Neural progenitor cell (in vitro differentiated cells): Measurements from ENCODE around the gene LPIN1. TPM values are rescaled to one million over a fixed set of nuclear protein-coding genes. Genes with fewer than 3 reads are reported as not detected.

ENCODE experiments used
- DNase-seq: peaks from one replicate; pipeline ENCODE4 v3.0.0-alpha.2; 2016; ENCODE audit warnings: low spot score
- H2AFZ ChIP-seq: fragments of 200-600 bp; sonication (generic); replicated peaks from 2 replicates; pipeline ENCODE4 v1.6.1; 2016; ENCODE audit warnings: antibody characterized with exemption
- H3F3A ChIP-seq: fragments of 200-600 bp; sonication (generic); 2 replicates; pipeline ENCODE4 v1.6.1; 2016; ENCODE audit warnings: antibody characterized with exemption, low read depth
- H3K27ac ChIP-seq: fragments of 200-600 bp; sonication (generic); 2 replicates; pipeline ENCODE4 v1.5.1; 2016; ENCODE audit warnings: mild to moderate bottlenecking
- H3K27me3 ChIP-seq: fragments of 200-600 bp; sonication (generic); 2 replicates; pipeline ENCODE4 v1.6.1; 2016; ENCODE audit warnings: mild to moderate bottlenecking, moderate library complexity
- H3K36me3 ChIP-seq: fragments of 200-600 bp; sonication (generic); 2 replicates; pipeline ENCODE4 v1.5.1; 2016
- H3K4me1 ChIP-seq: fragments of 200-600 bp; sonication (generic); 2 replicates; pipeline ENCODE4 v1.6.1; 2016; ENCODE audit warnings: mixed run types
- H3K4me2 ChIP-seq: fragments of 200-600 bp; sonication (generic); 2 replicates; pipeline ENCODE4 v1.6.1; 2016
- H3K4me3 ChIP-seq: fragments of 200-600 bp; sonication (generic); 2 replicates; pipeline ENCODE4 v1.5.1; 2016
- H3K79me2 ChIP-seq: fragments of 200-600 bp; sonication (generic); 2 replicates; pipeline ENCODE4 v1.6.1; 2016; ENCODE audit warnings: low read depth
- H3K9ac ChIP-seq: fragments of 200-600 bp; sonication (generic); 2 replicates; pipeline ENCODE4 v1.6.1; 2016
- H3K9me3 ChIP-seq: fragments of 200-600 bp; sonication (generic); 2 replicates; pipeline ENCODE4 v1.5.1; 2016; ENCODE audit warnings: low read depth
- H4K20me1 ChIP-seq: fragments of 200-600 bp; sonication (generic); 2 replicates; pipeline ENCODE4 v1.6.1; 2016; ENCODE audit warnings: low read depth
- H3K27ac Mint-ChIP-seq: 3 replicates; pipeline ENCODE4 v1.8.0; 2021; ENCODE audit warnings: mixed read lengths
- H3K27me3 Mint-ChIP-seq: 2 replicates; pipeline ENCODE4 v1.8.0; 2022; ENCODE audit warnings: low read depth, mild to moderate bottlenecking, inconsistent platforms, moderate library complexity, mixed read lengths; ENCODE audit not compliant: insufficient read depth
- H3K36me3 Mint-ChIP-seq: 3 replicates; pipeline ENCODE4 v1.8.0; 2021; ENCODE audit warnings: mixed read lengths
- H3K4me1 Mint-ChIP-seq: 3 replicates; pipeline ENCODE4 v1.8.0; 2021; ENCODE audit warnings: mixed read lengths
- H3K4me3 Mint-ChIP-seq: 3 replicates; pipeline ENCODE4 v1.8.0; 2021; ENCODE audit warnings: mild to moderate bottlenecking, moderate library complexity, mixed read lengths
- H3K9me3 Mint-ChIP-seq: 3 replicates; pipeline ENCODE4 v1.8.0; 2020; ENCODE audit warnings: mixed read lengths
- EZH2 ChIP-seq: fragments of 200-600 bp; sonication (generic); IDR thresholded peaks from 2 replicates; pipeline ENCODE4 v1.6.1; 2017; ENCODE audit warnings: antibody characterized with exemption, mild to moderate bottlenecking, moderate library complexity
- EZH2phosphoT487 ChIP-seq: fragments of 200-600 bp; sonication (generic); IDR thresholded peaks from 2 replicates; pipeline ENCODE4 v1.6.1; 2017; ENCODE audit warnings: antibody characterized with exemption
- total RNA-seq: library from RNA; depleted of rRNA; stranded (reverse); fragments of >200 nt; gene quantifications from 2 replicates; pipeline ENCODE4 v1.2.3, GENCODE V29; 2015; ENCODE audit warnings: low replicate concordance
- TF ChIP-seq, protein P1 (sequence below): fragments of 200-600 bp; sonication (generic); IDR thresholded peaks from 2 replicates; pipeline ENCODE4 v1.5.1; 2017; ENCODE audit warnings: antibody characterized with exemption, mild to moderate bottlenecking

The LPIN1 gene
- total RNA-seq, 1 donor from 2014 or later, result 18.0 TPM

DNA sequence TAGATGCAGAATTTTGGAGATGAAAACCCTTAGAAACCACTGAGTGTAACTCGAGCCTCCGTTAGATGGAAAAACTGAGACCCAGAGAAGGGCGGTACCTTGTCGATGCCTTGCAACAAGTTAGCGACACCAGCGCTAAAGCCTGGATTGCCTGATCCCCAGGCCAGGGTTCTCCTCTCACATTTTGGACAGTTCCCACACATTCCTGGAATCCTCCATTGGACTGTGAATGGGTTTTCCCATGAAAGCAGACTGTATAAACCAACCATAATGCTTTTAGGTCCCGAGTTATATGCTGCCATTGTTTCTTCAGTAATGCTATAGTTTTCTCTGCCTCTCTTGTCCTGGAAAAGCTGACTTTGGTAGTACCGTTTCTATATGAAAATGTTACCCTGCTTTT, 37.1 kb upstream of the LPIN1 start:
- DNase-seq, result no peak
- peaks cover 7% of the 10 kb centered on the region for H3K9me3 Mint-ChIP-seq
- H4K20me1 ChIP-seq, result no peaks in the 10 kb centered on the region
- H3K4me3 Mint-ChIP-seq, result no peak overlapping the region
- H3K27ac Mint-ChIP-seq, result no peak overlapping the region
- TF ChIP-seq EZH2phosphoT487, result no peak
- TF ChIP-seq, protein P1, sequence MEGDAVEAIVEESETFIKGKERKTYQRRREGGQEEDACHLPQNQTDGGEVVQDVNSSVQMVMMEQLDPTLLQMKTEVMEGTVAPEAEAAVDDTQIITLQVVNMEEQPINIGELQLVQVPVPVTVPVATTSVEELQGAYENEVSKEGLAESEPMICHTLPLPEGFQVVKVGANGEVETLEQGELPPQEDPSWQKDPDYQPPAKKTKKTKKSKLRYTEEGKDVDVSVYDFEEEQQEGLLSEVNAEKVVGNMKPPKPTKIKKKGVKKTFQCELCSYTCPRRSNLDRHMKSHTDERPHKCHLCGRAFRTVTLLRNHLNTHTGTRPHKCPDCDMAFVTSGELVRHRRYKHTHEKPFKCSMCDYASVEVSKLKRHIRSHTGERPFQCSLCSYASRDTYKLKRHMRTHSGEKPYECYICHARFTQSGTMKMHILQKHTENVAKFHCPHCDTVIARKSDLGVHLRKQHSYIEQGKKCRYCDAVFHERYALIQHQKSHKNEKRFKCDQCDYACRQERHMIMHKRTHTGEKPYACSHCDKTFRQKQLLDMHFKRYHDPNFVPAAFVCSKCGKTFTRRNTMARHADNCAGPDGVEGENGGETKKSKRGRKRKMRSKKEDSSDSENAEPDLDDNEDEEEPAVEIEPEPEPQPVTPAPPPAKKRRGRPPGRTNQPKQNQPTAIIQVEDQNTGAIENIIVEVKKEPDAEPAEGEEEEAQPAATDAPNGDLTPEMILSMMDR, result no peak
- no peak for TF ChIP-seq EZH2
- H3K4me2 ChIP-seq, result no peak overlapping the region
- H3K27me3 ChIP-seq, result no peaks in the 10 kb centered on the region
- H3K27me3 Mint-ChIP-seq, result peaks cover 8% of the 10 kb centered on the region
- H3K36me3 ChIP-seq, result no peaks in the 10 kb centered on the region
- peaks cover 19% of the 10 kb centered on the region for H3K4me1 Mint-ChIP-seq
- H3K79me2 ChIP-seq, result no peaks in the 10 kb centered on the region
- H3F3A ChIP-seq, result no peaks in the 10 kb centered on the region
- H3K4me1 ChIP-seq, result no peaks in the 10 kb centered on the region
- no peak overlapping the region for H3K27ac ChIP-seq
- H3K9me3 ChIP-seq, result no peaks in the 10 kb centered on the region
- H2AFZ ChIP-seq, result no peak overlapping the region
- H3K9ac ChIP-seq, result no peak overlapping the region
- H3K4me3 ChIP-seq, result no peak overlapping the region
- H3K36me3 Mint-ChIP-seq, result peaks cover 3% of the 10 kb centered on the region

DNA sequence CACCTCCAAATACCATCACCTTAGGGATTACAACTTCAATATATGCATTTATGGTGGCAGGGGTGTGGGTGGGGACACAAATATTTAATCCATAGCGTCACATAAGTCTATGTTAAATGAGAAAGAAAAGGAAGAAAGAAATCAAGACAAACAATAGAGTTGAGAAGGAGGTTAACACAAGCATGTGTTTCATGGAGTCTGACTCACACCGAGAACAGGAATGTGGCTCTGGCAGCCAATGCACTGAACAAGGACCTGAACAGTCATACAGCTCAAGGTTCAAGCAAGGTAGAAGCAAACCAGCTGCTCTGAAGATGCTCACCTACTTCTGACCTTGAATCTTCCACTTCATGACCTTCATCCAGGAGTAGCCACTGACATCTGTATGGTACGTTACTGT, 36.2 kb upstream of the LPIN1 start:
- Histone ChIP-seq H3K4me1 (no peaks in the 10 kb centered on the region), H3K27ac (no peak overlapping the region), H3K4me2 (no peak overlapping the region), H3K4me3 (no peak overlapping the region), H3K79me2 (no peaks in the 10 kb centered on the region), H3F3A (no peaks in the 10 kb centered on the region), H3K9me3 (no peaks in the 10 kb centered on the region), H3K36me3 (no peaks in the 10 kb centered on the region), H4K20me1 (no peaks in the 10 kb centered on the region), H3K9ac (no peak overlapping the region), H3K27me3 (no peaks in the 10 kb centered on the region), H2AFZ (no peak overlapping the region)
- H3K9me3 Mint-ChIP-seq, result peaks cover 7% of the 10 kb centered on the region
- peaks cover 11% of the 10 kb centered on the region for H3K27me3 Mint-ChIP-seq
- H3K4me3 Mint-ChIP-seq, result no peak overlapping the region
- TF ChIP-seq EZH2 (no peak), EZH2phosphoT487 (no peak)
- TF ChIP-seq, protein P1, result no peak
- H3K27ac Mint-ChIP-seq, result no peak overlapping the region
- H3K4me1 Mint-ChIP-seq, result peaks cover 24% of the 10 kb centered on the region
- peaks cover 3% of the 10 kb centered on the region for H3K36me3 Mint-ChIP-seq
- DNase-seq, result no peak

DNA sequence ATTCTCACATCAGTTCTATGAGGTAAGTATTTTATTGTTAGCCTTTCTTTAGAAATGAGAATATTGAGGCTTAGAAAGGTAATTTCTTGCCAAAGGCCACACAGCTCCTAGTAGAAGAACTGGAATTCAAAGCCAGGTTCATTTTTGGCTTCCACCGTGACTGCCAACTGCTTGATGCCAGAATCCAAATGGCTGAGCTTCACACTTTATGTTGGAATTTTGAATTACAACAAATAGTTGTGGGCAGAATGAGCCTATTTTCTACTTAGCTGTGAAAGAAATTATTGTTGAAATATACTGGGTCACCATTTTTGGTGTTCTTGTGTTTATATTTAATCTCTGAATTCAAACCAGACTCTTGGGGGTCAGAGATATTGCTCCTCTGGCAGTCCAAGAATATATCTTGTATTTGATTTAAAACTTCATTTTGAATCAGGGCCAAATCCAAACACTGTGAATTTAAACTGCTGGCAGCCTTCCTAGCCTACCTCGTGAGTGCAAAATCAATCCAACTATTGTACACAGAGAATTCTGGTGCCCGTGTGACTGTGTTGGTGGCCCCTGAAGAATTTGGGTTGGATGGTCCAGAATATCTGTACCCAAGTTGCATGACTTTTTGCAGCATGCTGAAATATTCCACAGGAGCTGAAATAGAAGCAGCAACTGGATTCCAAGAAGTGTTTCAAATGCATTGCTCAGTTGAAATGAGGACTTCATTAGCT, 35.6 kb upstream of the LPIN1 start:
- Mint-ChIP-seq H3K9me3 (peaks cover 3% of the 10 kb centered on the region), H3K27ac (no peak overlapping the region), H3K36me3 (no peaks in the 10 kb centered on the region), H3K4me1 (peaks cover 24% of the 10 kb centered on the region), H3K4me3 (no peak overlapping the region), H3K27me3 (peaks cover 14% of the 10 kb centered on the region)
- TF ChIP-seq EZH2 (no peak), EZH2phosphoT487 (no peak)
- TF ChIP-seq, protein P1, result no peak
- no peak overlapping the region for H3K4me2 ChIP-seq
- no peaks in the 10 kb centered on the region for H3K9me3 ChIP-seq
- no peak for DNase-seq
- H3F3A ChIP-seq, result no peaks in the 10 kb centered on the region
- no peaks in the 10 kb centered on the region for H4K20me1 ChIP-seq
- H3K4me1 ChIP-seq, result no peaks in the 10 kb centered on the region
- no peaks in the 10 kb centered on the region for H3K27me3 ChIP-seq
- no peak overlapping the region for H3K4me3 ChIP-seq
- no peak overlapping the region for H3K9ac ChIP-seq
- no peak overlapping the region for H2AFZ ChIP-seq
- H3K36me3 ChIP-seq, result no peaks in the 10 kb centered on the region
- H3K79me2 ChIP-seq, result no peaks in the 10 kb centered on the region
- H3K27ac ChIP-seq, result no peak overlapping the region
